Measurements from ENCODE around the gene UBXN10. TPM values are rescaled to one million over a fixed set of nuclear protein-coding genes. Genes with fewer than 3 reads are reported as not detected.

UBXN10 gene
- total and polyA plus RNA-seq, 2 donors (not counting 3 experiments of a cell fraction or from before 2014, with no cell fraction given): not detected

DNA sequence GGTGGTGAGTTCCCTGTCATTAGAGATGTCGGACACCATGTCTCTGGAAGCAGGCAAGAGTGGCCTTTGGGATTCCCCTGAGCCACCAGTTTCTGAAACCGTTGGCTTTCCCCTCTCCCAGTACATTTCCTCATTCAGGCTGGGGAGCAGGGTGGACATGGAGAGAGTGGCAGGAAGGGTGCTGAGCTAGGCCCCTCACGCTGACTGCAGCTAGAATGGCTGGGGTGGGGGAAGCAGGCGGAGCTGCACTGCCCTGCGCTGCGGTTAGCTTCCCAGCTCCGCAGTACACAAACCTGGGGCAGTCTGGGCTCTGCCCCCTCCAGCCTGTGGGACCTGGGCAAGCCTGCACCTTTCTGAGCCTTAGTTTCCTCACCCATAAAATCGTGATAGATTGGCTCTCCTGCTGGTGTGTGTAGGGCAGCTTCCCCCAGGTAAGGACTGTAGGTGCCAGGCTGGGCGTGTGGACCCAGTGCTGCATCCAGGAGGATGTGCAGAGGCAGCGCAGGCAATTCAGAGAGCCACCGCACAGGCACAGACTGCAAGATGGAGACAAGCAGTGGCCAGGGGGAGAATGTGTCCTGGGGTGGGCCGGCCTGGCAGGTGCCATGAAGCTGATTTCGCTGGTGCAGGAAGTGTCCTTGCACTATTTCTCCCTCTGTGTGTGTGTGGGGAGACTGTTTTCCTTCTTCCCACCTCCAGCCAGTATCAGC lies 43.7 kb upstream of the UBXN10 start:
- ChIA-PET POLR2A (no interaction called here), CTCF (no interaction called here)
- dilution Hi-C loops (cut with MboI; ENCODE audit: extremely low pct_ligation_motif_present, low sequenced_read_pairs): no loop called here
- FAIRE-seq: no peak
- Histone ChIP-seq H3K9ac (replicated peaks; ENCODE audit: extremely low read depth, insufficient read depth, low read length) (no peak overlapping the region), H3K79me2 (ENCODE audit: control insufficient read depth, insufficient read depth, low read length) (no peaks in the 10 kb centered on the region), H3K4me2 (ENCODE audit: insufficient read depth, low read length) (no peak overlapping the region), H3K4me3 (replicated peaks in 1 of 3; ENCODE audit: insufficient read depth in 1 of 3, low read depth in 1 of 3, low read length in 3 of 3) (no peak overlapping the region), H3K27me3 (ENCODE audit: control insufficient read depth in 2 of 2, insufficient read depth in 2 of 2, low read length in 2 of 2) (no peaks in the 10 kb centered on the region), H3K36me3 (ENCODE audit: control insufficient read depth in 2 of 2, extremely low read depth in 1 of 2, insufficient read depth in 2 of 2, low read length in 2 of 2) (no peaks in the 10 kb centered on the region), H3K9me1 (replicated peaks; ENCODE audit: control insufficient read depth, extremely low read depth, insufficient read depth, low read length) (no peaks in the 10 kb centered on the region), H3K9me3 (replicated peaks; ENCODE audit: control insufficient read depth, insufficient read depth, low read length) (no peaks in the 10 kb centered on the region), H2AFZ (ENCODE audit: low read depth, low read length) (no peak overlapping the region), H3K27ac (ENCODE audit: insufficient read depth, low read depth, low read length) (no peak overlapping the region), H4K20me1 (replicated peaks; ENCODE audit: control insufficient read depth, extremely low read depth, insufficient read depth, low read length) (no peaks in the 10 kb centered on the region), H3K4me1 (ENCODE audit: control insufficient read depth, extremely low read depth, insufficient read depth, low read length) (no peaks in the 10 kb centered on the region)
- DNase-seq (ENCODE audit: low read depth, low spot score): no peak
- no TSS peak for BruUV-seq (replicated peaks)
- no peak for TF ChIP-seq FOS (IDR thresholded peaks at IDR 0.05; ENCODE audit: borderline replicate concordance, insufficient read depth, low read length)
- no peak for TF ChIP-seq EZH2 (IDR thresholded peaks at IDR 0.05; ENCODE audit: borderline replicate concordance, low read depth, low read length, severe bottlenecking)
- TF ChIP-seq JUN (IDR thresholded peaks at IDR 0.05; ENCODE audit: borderline replicate concordance, insufficient read depth, insufficient read length, low read depth): no peak
- no peak for TF ChIP-seq POLR2A (IDR thresholded peaks at IDR 0.05; ENCODE audit: low read depth, low read length)
- TF ChIP-seq, protein P1, sequence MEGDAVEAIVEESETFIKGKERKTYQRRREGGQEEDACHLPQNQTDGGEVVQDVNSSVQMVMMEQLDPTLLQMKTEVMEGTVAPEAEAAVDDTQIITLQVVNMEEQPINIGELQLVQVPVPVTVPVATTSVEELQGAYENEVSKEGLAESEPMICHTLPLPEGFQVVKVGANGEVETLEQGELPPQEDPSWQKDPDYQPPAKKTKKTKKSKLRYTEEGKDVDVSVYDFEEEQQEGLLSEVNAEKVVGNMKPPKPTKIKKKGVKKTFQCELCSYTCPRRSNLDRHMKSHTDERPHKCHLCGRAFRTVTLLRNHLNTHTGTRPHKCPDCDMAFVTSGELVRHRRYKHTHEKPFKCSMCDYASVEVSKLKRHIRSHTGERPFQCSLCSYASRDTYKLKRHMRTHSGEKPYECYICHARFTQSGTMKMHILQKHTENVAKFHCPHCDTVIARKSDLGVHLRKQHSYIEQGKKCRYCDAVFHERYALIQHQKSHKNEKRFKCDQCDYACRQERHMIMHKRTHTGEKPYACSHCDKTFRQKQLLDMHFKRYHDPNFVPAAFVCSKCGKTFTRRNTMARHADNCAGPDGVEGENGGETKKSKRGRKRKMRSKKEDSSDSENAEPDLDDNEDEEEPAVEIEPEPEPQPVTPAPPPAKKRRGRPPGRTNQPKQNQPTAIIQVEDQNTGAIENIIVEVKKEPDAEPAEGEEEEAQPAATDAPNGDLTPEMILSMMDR (IDR thresholded peaks at IDR 0.05; ENCODE audit: extremely low read depth in 1 of 2, insufficient read depth in 1 of 2, low read depth in 1 of 2, low read length in 2 of 2): no peak
- TF ChIP-seq, protein P2, sequence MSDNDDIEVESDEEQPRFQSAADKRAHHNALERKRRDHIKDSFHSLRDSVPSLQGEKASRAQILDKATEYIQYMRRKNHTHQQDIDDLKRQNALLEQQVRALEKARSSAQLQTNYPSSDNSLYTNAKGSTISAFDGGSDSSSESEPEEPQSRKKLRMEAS (IDR thresholded peaks at IDR 0.05; ENCODE audit: insufficient read depth, insufficient read length): no peak
- TF ChIP-seq POLR2AphosphoS5 (IDR thresholded peaks at IDR 0.05; ENCODE audit: insufficient read depth, low read depth, low read length): no peak
- TF ChIP-seq GATA2 (IDR thresholded peaks at IDR 0.05; ENCODE audit: insufficient read depth, insufficient read length, low read depth, low read length): no peak
- TF ChIP-seq MYC (IDR thresholded peaks at IDR 0.05; ENCODE audit: low read depth, low read length): no peak
- intact Hi-C loops (cut with micrococcal nuclease): no loop called here

Measured in endothelial cell of umbilical vein (primary cell).